WERI-Rb-1 (cell line): ENCODE results near the gene RPL9.

Experiments
- DNase-seq: peaks from one replicate; pipeline ENCODE4 v3.0.0-alpha.2; 2020
- H3K27ac ChIP-seq: fragments of 250-450 bp; sonication (Bioruptor Pico); 2 replicates; pipeline ENCODE4 v1.5.1; 2020; ENCODE audit warnings: mild to moderate bottlenecking, moderate library complexity
- H3K27me3 ChIP-seq: fragments of 250-450 bp; sonication (Bioruptor Pico); 2 replicates; pipeline ENCODE4 v1.5.1; 2021; ENCODE audit warnings: mild to moderate bottlenecking, low read depth, moderate library complexity; ENCODE audit not compliant: insufficient read depth, severe bottlenecking
- H3K36me3 ChIP-seq: fragments of 250-450 bp; sonication (Bioruptor Pico); 2 replicates; pipeline ENCODE4 v1.5.1; 2020; ENCODE audit warnings: mild to moderate bottlenecking, moderate library complexity
- H3K4me3 ChIP-seq: 2 replicates; pipeline ENCODE4 v1.5.1; 2011; ENCODE audit warnings: low read depth, mild to moderate bottlenecking, control low read depth, low read length
- H3K9me3 ChIP-seq: fragments of 250-450 bp; sonication (Bioruptor Pico); 2 replicates; pipeline ENCODE4 v1.5.1; 2021; ENCODE audit warnings: mild to moderate bottlenecking, moderate library complexity; ENCODE audit not compliant: severe bottlenecking
- TF ChIP-seq, protein P1 (sequence below): IDR thresholded peaks from 2 replicates; pipeline ENCODE4 v1.5.1; 2011; ENCODE audit warnings: low read depth, mild to moderate bottlenecking, control low read depth, inconsistent platforms, low read length

The RPL9 gene

DNA sequence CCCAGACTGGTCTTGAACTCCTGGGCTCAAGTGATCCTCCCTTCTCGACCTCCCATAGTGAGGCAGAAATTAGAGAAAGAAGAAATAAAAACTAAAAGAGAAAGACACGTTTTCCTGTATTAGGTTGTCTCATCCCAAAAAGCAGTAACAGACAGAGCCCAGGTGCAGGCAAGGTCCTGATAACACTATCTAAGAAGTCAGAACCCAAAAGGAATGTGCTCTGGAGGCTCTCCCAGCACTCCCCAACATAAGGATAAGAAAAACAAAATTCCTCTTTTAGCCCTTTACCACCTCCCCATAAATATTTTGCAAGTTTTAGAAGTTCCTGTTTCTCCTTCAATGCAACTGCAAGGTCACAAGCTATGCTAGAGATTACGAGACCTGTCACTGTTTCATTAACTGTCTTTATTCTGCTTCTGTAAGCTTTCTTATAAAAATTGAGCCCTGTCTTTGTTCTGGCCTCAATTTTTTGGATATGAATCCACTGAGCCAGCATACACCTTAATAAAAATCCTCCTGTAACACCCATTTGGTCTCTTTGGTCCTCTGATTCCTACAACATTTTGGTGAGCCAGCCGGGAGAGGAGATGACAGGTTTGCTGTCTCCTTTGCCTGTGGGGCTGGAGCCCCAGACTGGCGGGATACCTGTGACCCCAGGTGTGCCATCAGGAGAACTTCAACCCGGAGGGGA is 26.0 kb upstream of the RPL9 start:
- H3K27me3 ChIP-seq = no peaks in the 10 kb centered on the region
- no peak for DNase-seq
- no peak overlapping the region for H3K27ac ChIP-seq
- TF ChIP-seq, protein P1, sequence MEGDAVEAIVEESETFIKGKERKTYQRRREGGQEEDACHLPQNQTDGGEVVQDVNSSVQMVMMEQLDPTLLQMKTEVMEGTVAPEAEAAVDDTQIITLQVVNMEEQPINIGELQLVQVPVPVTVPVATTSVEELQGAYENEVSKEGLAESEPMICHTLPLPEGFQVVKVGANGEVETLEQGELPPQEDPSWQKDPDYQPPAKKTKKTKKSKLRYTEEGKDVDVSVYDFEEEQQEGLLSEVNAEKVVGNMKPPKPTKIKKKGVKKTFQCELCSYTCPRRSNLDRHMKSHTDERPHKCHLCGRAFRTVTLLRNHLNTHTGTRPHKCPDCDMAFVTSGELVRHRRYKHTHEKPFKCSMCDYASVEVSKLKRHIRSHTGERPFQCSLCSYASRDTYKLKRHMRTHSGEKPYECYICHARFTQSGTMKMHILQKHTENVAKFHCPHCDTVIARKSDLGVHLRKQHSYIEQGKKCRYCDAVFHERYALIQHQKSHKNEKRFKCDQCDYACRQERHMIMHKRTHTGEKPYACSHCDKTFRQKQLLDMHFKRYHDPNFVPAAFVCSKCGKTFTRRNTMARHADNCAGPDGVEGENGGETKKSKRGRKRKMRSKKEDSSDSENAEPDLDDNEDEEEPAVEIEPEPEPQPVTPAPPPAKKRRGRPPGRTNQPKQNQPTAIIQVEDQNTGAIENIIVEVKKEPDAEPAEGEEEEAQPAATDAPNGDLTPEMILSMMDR = no peak
- H3K9me3 ChIP-seq = no peaks in the 10 kb centered on the region
- no peaks in the 10 kb centered on the region for H3K36me3 ChIP-seq
- no peak overlapping the region for H3K4me3 ChIP-seq

DNA sequence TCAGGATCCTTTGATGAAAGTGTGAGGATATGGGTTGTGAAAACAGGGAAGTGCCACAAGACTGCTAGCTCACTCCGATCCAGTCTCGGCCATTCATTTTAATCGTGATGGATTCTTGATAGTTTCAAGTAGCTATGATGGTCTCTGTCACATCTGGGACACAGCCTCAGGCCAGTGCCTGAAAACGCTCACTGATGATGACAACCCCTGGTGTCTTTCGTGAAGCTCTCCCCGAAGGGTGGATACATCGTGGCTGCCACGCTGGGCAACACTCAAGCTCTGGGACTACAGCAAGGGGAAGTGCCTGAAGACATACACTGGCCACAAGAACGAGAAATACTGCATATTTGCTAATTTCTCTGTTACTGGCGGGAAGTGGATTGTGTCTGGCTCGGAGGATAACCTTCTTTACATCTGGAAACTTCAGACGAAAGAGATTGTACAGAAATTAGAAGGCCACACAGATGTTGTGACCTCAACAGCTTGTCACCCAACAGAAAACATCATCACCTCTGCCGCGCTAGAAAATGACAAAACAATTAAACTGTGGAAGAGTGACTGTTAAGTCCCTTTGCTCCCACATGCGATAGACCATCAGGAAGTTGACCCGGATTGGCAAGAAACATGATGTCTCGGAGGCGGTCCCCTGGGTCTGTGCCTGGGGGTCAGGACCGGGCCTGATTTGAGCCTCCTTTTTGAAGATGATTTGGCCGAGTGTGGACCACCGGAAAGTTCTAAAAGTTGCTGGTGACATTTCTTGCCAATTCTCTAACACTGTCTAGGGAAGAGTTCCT is 22.4 kb upstream of the RPL9 start:
- no peak overlapping the region for H3K4me3 ChIP-seq
- TF ChIP-seq, protein P1 = no peak
- no peak overlapping the region for H3K27ac ChIP-seq

DNA sequence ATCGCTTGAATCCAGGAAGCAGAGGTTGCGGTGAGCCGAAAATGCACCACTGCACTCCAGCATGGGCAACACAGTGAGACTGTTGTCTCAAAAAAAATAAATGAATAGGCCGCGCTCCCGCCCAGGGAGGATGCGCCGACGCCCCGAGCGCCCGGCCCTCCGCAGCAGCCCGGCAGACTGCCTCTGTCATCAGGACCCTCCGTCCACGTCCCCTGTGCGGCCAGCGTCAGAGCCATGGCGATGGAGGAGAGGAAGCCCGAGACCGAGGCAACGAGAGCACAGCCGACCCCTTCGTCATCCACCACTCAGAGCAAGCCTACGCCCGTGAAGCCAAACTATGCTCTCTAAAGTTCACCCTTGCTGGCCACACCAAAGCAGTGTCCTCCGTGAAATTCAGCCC is 21.5 kb upstream of the RPL9 start:
- no peaks in the 10 kb centered on the region for H3K27me3 ChIP-seq
- H3K4me3 ChIP-seq = no peak overlapping the region
- no peaks in the 10 kb centered on the region for H3K9me3 ChIP-seq
- H3K36me3 ChIP-seq = peaks cover 4% of the 10 kb centered on the region
- DNase-seq = no peak
- TF ChIP-seq, protein P1 = no peak
- H3K27ac ChIP-seq = no peak overlapping the region

More for the DNA sequence above, 22.4 kb upstream of the RPL9 start:
- DNase-seq = no peak
- peaks cover 4% of the 10 kb centered on the region for H3K36me3 ChIP-seq
- no peaks in the 10 kb centered on the region for H3K27me3 ChIP-seq
- H3K9me3 ChIP-seq = no peaks in the 10 kb centered on the region

DNA sequence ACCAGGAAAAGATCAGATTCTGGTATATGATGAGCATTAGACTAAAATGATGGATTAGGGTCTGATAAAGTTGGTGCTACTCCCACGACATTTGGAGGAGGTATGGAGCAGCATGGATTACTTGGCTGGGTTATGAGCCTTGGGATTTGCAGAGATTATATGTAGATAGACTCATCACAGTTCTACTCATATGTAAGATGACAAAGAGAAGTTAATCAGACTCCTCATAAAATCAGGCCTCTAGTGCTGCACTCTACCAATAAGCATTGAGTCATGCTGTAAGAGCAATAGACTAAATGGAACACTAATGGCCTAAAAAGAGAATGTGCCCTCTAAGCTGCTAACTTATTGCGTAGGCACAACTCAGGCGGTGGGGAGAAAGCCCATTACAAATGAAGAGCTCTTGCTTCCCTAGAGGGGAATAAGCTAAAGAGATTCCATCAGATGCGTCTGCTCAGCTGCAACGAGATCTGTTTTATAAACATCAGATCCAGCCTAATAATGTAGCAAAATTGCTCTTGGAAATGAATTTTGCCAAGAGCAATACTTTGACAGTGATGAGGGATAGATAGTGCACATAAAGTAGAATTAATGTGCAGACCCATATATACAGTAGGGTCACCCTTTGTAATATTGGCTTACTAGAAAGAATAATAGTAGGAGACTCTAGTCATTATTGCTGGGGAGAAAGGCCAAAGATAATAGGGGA is 17.6 kb upstream of the RPL9 start:
- Histone ChIP-seq H3K27ac (no peak overlapping the region), H3K9me3 (no peaks in the 10 kb centered on the region), H3K27me3 (no peaks in the 10 kb centered on the region), H3K36me3 (peaks cover 18% of the 10 kb centered on the region), H3K4me3 (no peak overlapping the region)
- DNase-seq = no peak
- TF ChIP-seq, protein P1 = no peak

DNA sequence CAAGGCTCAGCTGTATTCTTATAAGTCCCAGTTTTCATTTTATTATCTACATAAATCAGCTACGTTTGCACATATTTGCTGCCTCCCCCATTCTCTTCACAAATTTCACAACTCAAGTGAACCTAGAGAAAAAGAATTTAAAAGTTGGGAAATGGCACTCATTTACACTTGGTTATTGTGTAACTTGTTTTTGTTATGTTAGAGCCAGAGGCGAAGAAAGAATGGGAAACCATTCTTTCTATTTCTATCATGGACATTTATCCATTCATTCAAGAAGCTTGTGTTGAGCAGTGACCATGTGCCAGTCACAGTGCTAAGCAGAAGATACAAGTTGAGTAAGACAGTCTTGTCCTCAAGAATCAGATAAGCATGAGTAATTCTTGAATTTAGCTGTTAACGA is 13.7 kb upstream of the RPL9 start:
- Histone ChIP-seq H3K9me3 (no peaks in the 10 kb centered on the region), H3K27ac (no peak overlapping the region), H3K4me3 (no peak overlapping the region), H3K27me3 (no peaks in the 10 kb centered on the region), H3K36me3 (peaks cover 15% of the 10 kb centered on the region)
- no peak for DNase-seq
- TF ChIP-seq, protein P1 = no peak
